IPS-20b (cell line): Measurements from ENCODE around the gene CIZ1.

ENCODE experiments used
- H3K27ac ChIP-seq: one replicate; pipeline ENCODE4 v1.5.1; 2013; ENCODE audit warnings: low read length
- H3K27me3 ChIP-seq: 2 replicates; pipeline ENCODE4 v1.6.1; 2013; ENCODE audit warnings: mild to moderate bottlenecking, low read length, inconsistent platforms; ENCODE audit not compliant: insufficient read depth
- H3K36me3 ChIP-seq: 2 replicates; pipeline ENCODE4 v1.6.1; 2013; ENCODE audit warnings: low read depth, mild to moderate bottlenecking, inconsistent platforms, low read length, moderate library complexity; ENCODE audit not compliant: insufficient read depth
- H3K4me1 ChIP-seq: 2 replicates; pipeline ENCODE4 v1.6.1; 2013; ENCODE audit warnings: mild to moderate bottlenecking, control low read depth, inconsistent platforms, low read length, moderate library complexity; ENCODE audit not compliant: insufficient read depth
- H3K4me3 ChIP-seq: 2 replicates; pipeline ENCODE4 v1.5.1; 2013; ENCODE audit warnings: mild to moderate bottlenecking, low read length, inconsistent platforms
- H3K9ac ChIP-seq: 2 replicates; pipeline ENCODE4 v1.6.1; 2013; ENCODE audit warnings: low read depth, mild to moderate bottlenecking, inconsistent platforms, low read length, moderate library complexity
- H3K9me3 ChIP-seq: 2 replicates; pipeline ENCODE4 v1.6.1; 2013; ENCODE audit warnings: mild to moderate bottlenecking, low read depth, low read length, inconsistent platforms; ENCODE audit not compliant: insufficient read depth

Gene CIZ1

GRCh38 chr9:128219831-128220230 lies 28.5 kb upstream of the CIZ1 start:
- H3K36me3 ChIP-seq: peaks cover 17% of the 10 kb centered on the region

DNA sequence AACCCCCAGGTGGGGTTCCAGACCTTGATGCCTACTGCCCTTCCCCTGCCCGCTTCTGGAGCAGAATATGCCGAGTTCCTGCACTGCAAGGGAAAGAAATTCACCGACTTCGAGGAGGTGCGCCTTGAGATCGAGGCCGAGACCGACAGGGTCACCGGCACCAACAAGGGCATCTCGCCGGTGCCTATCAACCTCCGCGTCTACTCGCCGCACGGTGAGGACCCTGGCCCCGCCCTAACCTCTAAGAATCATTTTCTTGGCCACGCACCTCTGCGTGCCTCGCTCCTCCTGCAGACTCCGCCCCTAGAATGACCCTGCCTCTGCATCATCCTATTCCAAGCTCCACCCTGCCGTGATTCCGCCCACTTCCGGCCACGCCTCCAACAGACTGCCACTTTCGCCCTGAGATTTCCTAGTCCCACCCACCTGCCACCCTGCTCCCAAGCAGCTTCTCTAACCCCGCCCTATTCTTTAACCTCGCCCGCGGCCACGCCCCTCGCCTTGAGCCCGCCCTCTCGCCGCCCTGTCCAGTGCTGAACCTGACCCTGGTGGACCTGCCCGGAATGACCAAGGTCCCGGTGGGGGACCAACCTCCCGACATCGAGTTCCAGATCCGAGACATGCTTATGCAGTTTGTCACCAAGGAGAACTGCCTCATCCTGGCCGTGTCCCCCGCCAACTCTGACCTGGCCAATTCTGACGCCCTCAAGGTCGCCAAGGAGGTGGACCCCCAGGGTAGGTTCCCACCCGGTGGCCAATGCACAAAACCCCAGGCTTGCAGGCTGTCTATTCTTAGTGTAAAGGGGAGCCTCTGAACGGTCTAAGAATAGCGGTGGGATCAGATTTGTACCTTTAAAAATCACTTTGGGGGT lies 27.4 kb upstream of the CIZ1 start:
- H3K36me3 ChIP-seq: peaks cover 21% of the 10 kb centered on the region
- no peak overlapping the region for H3K27ac ChIP-seq
- H3K4me1 ChIP-seq: peaks cover 3% of the 10 kb centered on the region; the same call in 1 of the 2 replicates
- H3K27me3 ChIP-seq: no peaks in the 10 kb centered on the region
- H3K4me3 ChIP-seq: peak overlapping the region; percentile 62
- H3K9me3 ChIP-seq: no peaks in the 10 kb centered on the region
- H3K9ac ChIP-seq: peak overlapping the region; percentile 47; the same call in 1 of the 2 replicates

More at GRCh38 chr9:128219831-128220230, 28.5 kb upstream of the CIZ1 start:
- H3K4me3 ChIP-seq: no peak overlapping the region
- H3K9ac ChIP-seq: no peak overlapping the region
- H3K27ac ChIP-seq: no peak overlapping the region
- no peaks in the 10 kb centered on the region for H3K27me3 ChIP-seq
- H3K4me1 ChIP-seq: peaks cover 3% of the 10 kb centered on the region; the same call in 1 of the 2 replicates
- no peaks in the 10 kb centered on the region for H3K9me3 ChIP-seq

DNA sequence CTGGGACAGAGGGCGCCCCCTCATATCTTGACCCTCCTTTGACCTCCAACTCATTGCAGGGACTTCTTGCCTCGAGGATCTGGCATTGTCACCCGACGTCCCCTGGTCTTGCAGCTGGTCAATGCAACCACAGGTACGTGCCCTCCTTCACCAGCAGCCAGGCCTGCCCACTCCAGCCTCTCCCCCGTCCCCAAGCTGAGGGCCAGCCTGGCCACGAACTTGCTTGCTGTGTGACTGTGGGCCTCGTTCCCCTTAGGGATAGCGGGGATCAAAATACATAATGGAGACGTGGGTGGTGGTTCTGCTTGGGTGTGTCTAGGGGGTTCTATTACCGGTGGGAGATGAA lies 26.8 kb upstream of the CIZ1 start:
- peaks cover 3% of the 10 kb centered on the region; the same call in 1 of the 2 replicates for H3K4me1 ChIP-seq
- H3K36me3 ChIP-seq: peaks cover 21% of the 10 kb centered on the region
- peak overlapping the region; percentile 62 for H3K4me3 ChIP-seq
- no peaks in the 10 kb centered on the region for H3K27me3 ChIP-seq
- no peaks in the 10 kb centered on the region for H3K9me3 ChIP-seq
- no peak overlapping the region for H3K27ac ChIP-seq
- H3K9ac ChIP-seq: peak overlapping the region; percentile 47; the same call in 1 of the 2 replicates

DNA sequence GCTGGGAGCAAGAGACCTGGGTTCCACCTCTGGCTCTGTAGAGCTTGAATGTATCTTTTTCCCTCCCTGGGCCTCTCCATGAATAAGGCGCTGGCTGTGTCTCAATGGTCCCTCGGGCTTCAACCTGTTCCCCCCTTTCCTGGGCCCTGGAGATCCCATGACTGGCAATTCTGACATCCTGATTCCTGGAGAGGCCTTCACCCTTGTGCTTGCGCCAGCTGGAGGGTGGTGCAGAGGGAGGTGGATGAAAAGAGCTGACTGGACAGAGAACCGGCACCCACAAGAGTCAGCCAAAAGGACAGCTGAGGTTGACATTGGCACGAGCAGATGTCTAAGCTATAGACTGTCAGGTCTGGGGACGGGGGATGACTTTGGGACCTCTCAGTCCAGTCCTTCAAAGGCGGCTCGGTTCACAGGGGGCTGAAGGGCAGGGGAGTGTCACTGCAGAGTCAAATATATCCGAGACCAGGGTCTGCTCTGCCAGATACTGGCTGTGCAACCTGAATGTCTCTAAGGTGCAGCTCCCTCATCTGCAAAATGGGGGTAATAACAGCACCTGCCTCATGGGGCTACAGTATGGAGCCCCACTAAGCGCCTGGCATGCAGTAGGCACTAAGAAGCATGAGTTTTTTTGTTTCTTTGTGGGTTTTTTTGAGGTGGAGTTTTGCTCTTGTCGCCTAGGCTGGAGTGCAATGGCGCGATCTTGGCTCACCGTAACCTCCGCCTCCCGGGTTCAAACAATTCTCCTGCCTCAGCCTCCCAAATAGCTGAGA lies 25.6 kb upstream of the CIZ1 start:
- Histone ChIP-seq H3K27me3 (no peaks in the 10 kb centered on the region), H3K4me1 (peaks cover 3% of the 10 kb centered on the region; the same call in 1 of the 2 replicates), H3K9ac (no peak overlapping the region), H3K36me3 (peaks cover 17% of the 10 kb centered on the region), H3K4me3 (no peak overlapping the region), H3K27ac (no peak overlapping the region), H3K9me3 (no peaks in the 10 kb centered on the region)

- Histone ChIP-seq H3K9ac (no peak overlapping the region), H3K27ac (no peak overlapping the region), H3K4me1 (peaks cover 3% of the 10 kb centered on the region; the same call in 1 of the 2 replicates), H3K36me3 (peaks cover 11% of the 10 kb centered on the region), H3K27me3 (no peaks in the 10 kb centered on the region), H3K9me3 (no peaks in the 10 kb centered on the region), H3K4me3 (no peak overlapping the region)
These were observed 24.4 kb upstream of the CIZ1 start for GRCh38 chr9:128215491-128216409.

GRCh38 chr9:128214571-128215490 lies 23.5 kb upstream of the CIZ1 start:
- peaks cover 3% of the 10 kb centered on the region; the same call in 1 of the 2 replicates for H3K4me1 ChIP-seq
- no peak overlapping the region for H3K27ac ChIP-seq
- peaks cover 4% of the 10 kb centered on the region for H3K36me3 ChIP-seq
- no peaks in the 10 kb centered on the region for H3K9me3 ChIP-seq
- no peak overlapping the region for H3K9ac ChIP-seq
- H3K4me3 ChIP-seq: no peak overlapping the region
- no peaks in the 10 kb centered on the region for H3K27me3 ChIP-seq

GRCh38 chr9:128213746-128214497 lies 22.6 kb upstream of the CIZ1 start:
- Histone ChIP-seq H3K27me3 (no peaks in the 10 kb centered on the region), H3K4me1 (peaks cover 3% of the 10 kb centered on the region; the same call in 1 of the 2 replicates), H3K36me3 (peaks cover 4% of the 10 kb centered on the region), H3K4me3 (no peak overlapping the region), H3K27ac (no peak overlapping the region), H3K9me3 (no peaks in the 10 kb centered on the region), H3K9ac (no peak overlapping the region)

- no peak overlapping the region for H3K4me3 ChIP-seq
- H3K27ac ChIP-seq: no peak overlapping the region
- no peak overlapping the region for H3K9ac ChIP-seq
- no peaks in the 10 kb centered on the region for H3K27me3 ChIP-seq
- no peaks in the 10 kb centered on the region for H3K9me3 ChIP-seq
- peaks cover 8% of the 10 kb centered on the region for H3K36me3 ChIP-seq
- H3K4me1 ChIP-seq: no peaks in the 10 kb centered on the region
These were observed 20.6 kb upstream of the CIZ1 start for GRCh38 chr9:128211981-128212281.

GRCh38 chr9:128211186-128211980 lies 20.0 kb upstream of the CIZ1 start:
- Histone ChIP-seq H3K4me3 (no peak overlapping the region), H3K9ac (no peak overlapping the region), H3K4me1 (no peaks in the 10 kb centered on the region), H3K36me3 (peaks cover 8% of the 10 kb centered on the region), H3K27me3 (no peaks in the 10 kb centered on the region), H3K9me3 (no peaks in the 10 kb centered on the region), H3K27ac (no peak overlapping the region)
